Panc1 (cell line): Measurements from ENCODE around the gene HTR4. TPM values are rescaled to one million over a fixed set of nuclear protein-coding genes. Genes with fewer than 3 reads are reported as not detected.

Experiments
- ATAC-seq: fragments of 200-7000 bp; cut with Tn5 transposase; 2 replicates; pipeline ENCODE4 v1.9.1; 2020; ENCODE audit warnings: mild to moderate bottlenecking, moderate library complexity
- BruUV-seq: library from RNA; stranded (reverse); fragments of 400-500 nt; replicated peaks from 2 replicates; lab custom pipeline; 2021; lab: Mats Ljungman, UMichigan
- CTCF ChIA-PET: fragments of 300-600 bp; sonication (Branson Sonifier 250); formaldehyde crosslinking; loops from one replicate; lab custom pipeline; 2022; ENCODE audit warnings: antibody characterized with exemption; lab: Charles Lee
- POLR2A ChIA-PET: fragments of 300-600 bp; sonication (Branson Sonifier 250); formaldehyde crosslinking; loops from one replicate; lab custom pipeline; 2022; ENCODE audit warnings: antibody characterized with exemption; lab: Charles Lee
- DNase-seq: peaks from one replicate; pipeline ENCODE4 v3.0.0-alpha.2; 2010; ENCODE audit warnings: low read depth, low spot score
- H3K27ac ChIP-seq: 2 replicates; pipeline ENCODE4 v1.5.1; 2011; ENCODE audit warnings: mild to moderate bottlenecking, low read length, inconsistent platforms
- H3K27me3 ChIP-seq: fragments of 200-500 bp; sonication (Bioruptor generic); 2 replicates; pipeline ENCODE4 v1.6.0; 2014; ENCODE audit warnings: low read length, inconsistent platforms; ENCODE audit not compliant: control insufficient read depth, insufficient read depth
- H3K36me3 ChIP-seq: fragments of 200-500 bp; sonication (Bioruptor generic); 2 replicates; pipeline ENCODE4 v1.5.1; 2014; ENCODE audit warnings: inconsistent platforms, mild to moderate bottlenecking, low read length, moderate library complexity; ENCODE audit not compliant: control insufficient read depth, insufficient read depth
- H3K4me1 ChIP-seq: 2 replicates; pipeline ENCODE4 v1.5.1; 2011; ENCODE audit warnings: inconsistent platforms, mild to moderate bottlenecking, low read length, moderate library complexity; ENCODE audit not compliant: control insufficient read depth, insufficient read depth
- H3K4me3 ChIP-seq, 2 experiments: 2 replicates each; pipeline ENCODE4 v1.5.1; 2011 to 2012; ENCODE audit warnings: low read depth in 2 of 2, low read length in 2 of 2, mild to moderate bottlenecking in 2 of 2, inconsistent platforms in 1 of 2, moderate library complexity in 1 of 2
- H3K9me3 ChIP-seq: fragments of 200-500 bp; sonication (Bioruptor generic); 2 replicates; pipeline ENCODE4 v1.5.1; 2014; ENCODE audit warnings: low read depth, mild to moderate bottlenecking, inconsistent platforms, low read length, moderate library complexity; ENCODE audit not compliant: control insufficient read depth, insufficient read depth
- POLR2AphosphoS5 ChIP-seq: IDR thresholded peaks from 2 replicates; pipeline ENCODE4 v1.6.1; 2012; ENCODE audit warnings: mild to moderate bottlenecking, low read depth, low read length, moderate library complexity
- REST ChIP-seq, 2 experiments: IDR thresholded peaks; 2 replicates each; pipeline ENCODE4 v1.6.1; 2011 to 2012; ENCODE audit warnings: low read depth in 2 of 2, control low read depth in 1 of 2, low read length in 1 of 2, mild to moderate bottlenecking in 1 of 2, moderate library complexity in 1 of 2; ENCODE audit not compliant: insufficient read depth in 1 of 2
- SIN3A ChIP-seq: IDR thresholded peaks from 2 replicates; pipeline ENCODE4 v1.6.1; 2012; ENCODE audit warnings: low read depth, mild to moderate bottlenecking, low read length, moderate library complexity, borderline replicate concordance; ENCODE audit not compliant: insufficient read depth
- TCF7L2 ChIP-seq: IDR thresholded peaks from 2 replicates; pipeline ENCODE4 v1.6.1; 2011; ENCODE audit warnings: mild to moderate bottlenecking, low read depth, low read length, inconsistent platforms
- in situ Hi-C: cut with HindIII; loops from 2 replicates; pipeline ENCODE4 v1.10.0; 2016; ENCODE audit warnings: low sequenced_read_pairs, low pct_unique_long_range_greater_than_20kb
- intact Hi-C: fragments of 100-400 bp; cut with micrococcal nuclease; formaldehyde crosslinking; loops from one replicate; pipeline ENCODE4 v1.10.0; 2022; ENCODE audit not compliant: unreplicated experiment
- total RNA-seq: library from RNA; stranded (reverse); gene quantifications from one replicate; pipeline ENCODE4 v1.2.1, GENCODE V29; 2021; ENCODE audit not compliant: unreplicated experiment
- TF ChIP-seq, protein P1 (sequence below): fragments of 450-650 bp; IDR thresholded peaks from 2 replicates; pipeline ENCODE4 v1.5.1; 2017; ENCODE audit warnings: mild to moderate bottlenecking

The HTR4 gene
- total RNA-seq, 1 experiment from 2014 or later = not detected

- no peak overlapping the region for H3K4me3 ChIP-seq
- ATAC-seq (no peak), DNase-seq (no peak)
- TF ChIP-seq, protein P1, sequence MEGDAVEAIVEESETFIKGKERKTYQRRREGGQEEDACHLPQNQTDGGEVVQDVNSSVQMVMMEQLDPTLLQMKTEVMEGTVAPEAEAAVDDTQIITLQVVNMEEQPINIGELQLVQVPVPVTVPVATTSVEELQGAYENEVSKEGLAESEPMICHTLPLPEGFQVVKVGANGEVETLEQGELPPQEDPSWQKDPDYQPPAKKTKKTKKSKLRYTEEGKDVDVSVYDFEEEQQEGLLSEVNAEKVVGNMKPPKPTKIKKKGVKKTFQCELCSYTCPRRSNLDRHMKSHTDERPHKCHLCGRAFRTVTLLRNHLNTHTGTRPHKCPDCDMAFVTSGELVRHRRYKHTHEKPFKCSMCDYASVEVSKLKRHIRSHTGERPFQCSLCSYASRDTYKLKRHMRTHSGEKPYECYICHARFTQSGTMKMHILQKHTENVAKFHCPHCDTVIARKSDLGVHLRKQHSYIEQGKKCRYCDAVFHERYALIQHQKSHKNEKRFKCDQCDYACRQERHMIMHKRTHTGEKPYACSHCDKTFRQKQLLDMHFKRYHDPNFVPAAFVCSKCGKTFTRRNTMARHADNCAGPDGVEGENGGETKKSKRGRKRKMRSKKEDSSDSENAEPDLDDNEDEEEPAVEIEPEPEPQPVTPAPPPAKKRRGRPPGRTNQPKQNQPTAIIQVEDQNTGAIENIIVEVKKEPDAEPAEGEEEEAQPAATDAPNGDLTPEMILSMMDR = no peak
- TF ChIP-seq POLR2AphosphoS5 (no peak), SIN3A (no peak), REST (IDR thresholded peaks at IDR 0.05; ENCODE audit: insufficient read depth in 1 of 2, low read depth in 2 of 2, low read length in 1 of 2) (no peak), TCF7L2 (no peak)
- H3K27ac ChIP-seq = no peak overlapping the region
- ChIA-PET CTCF (no interaction called here), POLR2A (no interaction called here)
- in situ Hi-C loops (no loop called here), intact Hi-C loops (no loop called here)
- no peaks in the 10 kb centered on the region for H3K4me1 ChIP-seq
- no peaks in the 10 kb centered on the region for H3K27me3 ChIP-seq
- no TSS peak for BruUV-seq
- H3K9me3 ChIP-seq = no peaks in the 10 kb centered on the region
- no peaks in the 10 kb centered on the region for H3K36me3 ChIP-seq
Observed at GRCh38 chr5:148507648-148508047, 146.7 kb downstream of the HTR4 start.

DNA sequence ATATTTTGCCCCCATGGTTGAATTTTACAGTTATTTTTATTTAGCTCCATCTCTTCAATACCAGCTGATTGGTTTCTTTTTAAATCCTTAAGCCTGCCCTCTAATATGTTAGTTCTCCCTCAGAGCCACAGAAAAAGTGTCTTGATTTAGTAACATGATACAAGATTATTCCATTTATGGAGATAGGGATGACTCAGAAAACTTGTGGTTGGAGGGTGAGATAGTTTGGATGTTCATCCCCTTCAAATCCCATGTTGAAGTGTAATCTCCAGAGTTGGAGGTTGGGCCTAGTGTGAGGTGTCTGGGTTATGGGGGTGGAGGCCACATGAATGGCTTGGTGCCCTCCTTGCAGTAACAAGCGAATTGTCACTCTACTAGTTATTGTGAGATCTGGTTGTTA is 154.9 kb downstream of the HTR4 start:
- no peaks in the 10 kb centered on the region for H3K36me3 ChIP-seq
- DNase-seq = no peak
- TF ChIP-seq, protein P1 = no peak
- TF ChIP-seq POLR2AphosphoS5 = no peak
- TF ChIP-seq REST (IDR thresholded peaks at IDR 0.05; ENCODE audit: insufficient read depth in 1 of 2, low read depth in 2 of 2, low read length in 1 of 2) = no peak
- TF ChIP-seq TCF7L2 = no peak
- no peak for TF ChIP-seq SIN3A
- no peak overlapping the region for H3K27ac ChIP-seq
- H3K27me3 ChIP-seq = peaks cover under 1% of the 10 kb centered on the region; the same call in 1 of the 2 replicates
- ChIA-PET POLR2A (no interaction called here), CTCF (no interaction called here)
- ATAC-seq = no peak
- no peak overlapping the region for H3K4me3 ChIP-seq
- intact Hi-C loops (no loop called here), in situ Hi-C loops (no loop called here)
- H3K4me1 ChIP-seq = no peaks in the 10 kb centered on the region
- H3K9me3 ChIP-seq = no peaks in the 10 kb centered on the region
- BruUV-seq = no TSS peak
